ENCODE data around the gene HS6ST2. TPM values are rescaled to one million over a fixed set of nuclear protein-coding genes. Genes with fewer than 3 reads are reported as not detected.

The HS6ST2 gene
- polyA plus RNA-seq, 1 of the 3 experiments (the other 2 are of a cell fraction) = 0.05 TPM

DNA sequence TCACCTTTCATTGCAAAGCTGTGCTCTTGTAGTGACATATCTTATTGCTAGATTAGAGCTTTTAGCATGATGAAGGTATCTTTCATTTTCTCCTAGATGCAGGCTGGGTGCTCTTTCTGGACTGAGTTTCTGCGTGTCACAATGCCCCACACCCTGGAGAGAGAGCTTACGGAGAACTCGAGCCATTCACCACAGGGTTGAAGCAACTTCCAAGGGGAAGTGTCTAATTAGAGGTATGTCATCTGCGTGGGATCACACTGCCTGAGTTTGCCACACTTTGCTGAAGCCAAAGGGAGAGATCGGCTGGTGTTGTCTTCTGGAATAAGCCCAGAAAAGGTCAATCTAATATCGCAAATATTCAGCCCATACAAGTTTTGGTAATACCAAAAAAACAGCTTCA lies 290.3 kb downstream of the HS6ST2 start:
- TF ChIP-seq EP300 (IDR thresholded peaks at IDR 0.05; ENCODE audit: borderline replicate concordance in 1 of 2, low read depth in 1 of 2, low read length in 1 of 2) (no peak), REST (IDR thresholded peaks at IDR 0.05; ENCODE audit: low read depth, low read length) (no peak), MXI1 (IDR thresholded peaks at IDR 0.05; ENCODE audit: low read depth, low read length) (no peak), SIN3A (IDR thresholded peaks at IDR 0.05; ENCODE audit: borderline replicate concordance, low read depth, low read length) (no peak)
- TF ChIP-seq, protein P1, sequence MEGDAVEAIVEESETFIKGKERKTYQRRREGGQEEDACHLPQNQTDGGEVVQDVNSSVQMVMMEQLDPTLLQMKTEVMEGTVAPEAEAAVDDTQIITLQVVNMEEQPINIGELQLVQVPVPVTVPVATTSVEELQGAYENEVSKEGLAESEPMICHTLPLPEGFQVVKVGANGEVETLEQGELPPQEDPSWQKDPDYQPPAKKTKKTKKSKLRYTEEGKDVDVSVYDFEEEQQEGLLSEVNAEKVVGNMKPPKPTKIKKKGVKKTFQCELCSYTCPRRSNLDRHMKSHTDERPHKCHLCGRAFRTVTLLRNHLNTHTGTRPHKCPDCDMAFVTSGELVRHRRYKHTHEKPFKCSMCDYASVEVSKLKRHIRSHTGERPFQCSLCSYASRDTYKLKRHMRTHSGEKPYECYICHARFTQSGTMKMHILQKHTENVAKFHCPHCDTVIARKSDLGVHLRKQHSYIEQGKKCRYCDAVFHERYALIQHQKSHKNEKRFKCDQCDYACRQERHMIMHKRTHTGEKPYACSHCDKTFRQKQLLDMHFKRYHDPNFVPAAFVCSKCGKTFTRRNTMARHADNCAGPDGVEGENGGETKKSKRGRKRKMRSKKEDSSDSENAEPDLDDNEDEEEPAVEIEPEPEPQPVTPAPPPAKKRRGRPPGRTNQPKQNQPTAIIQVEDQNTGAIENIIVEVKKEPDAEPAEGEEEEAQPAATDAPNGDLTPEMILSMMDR (IDR thresholded peaks at IDR 0.05) = no peak
- TF ChIP-seq, protein P2, sequence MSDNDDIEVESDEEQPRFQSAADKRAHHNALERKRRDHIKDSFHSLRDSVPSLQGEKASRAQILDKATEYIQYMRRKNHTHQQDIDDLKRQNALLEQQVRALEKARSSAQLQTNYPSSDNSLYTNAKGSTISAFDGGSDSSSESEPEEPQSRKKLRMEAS (IDR thresholded peaks at IDR 0.05; ENCODE audit: low read depth) = no peak
- Histone ChIP-seq H3K4me1 (ENCODE audit: control insufficient read depth in 1 of 2, insufficient read depth in 2 of 2, low read depth in 1 of 2, low read length in 1 of 2) (no peaks in the 10 kb centered on the region), H3K36me3 (replicated peaks in 1 of 2; ENCODE audit: control insufficient read depth in 1 of 2, insufficient read depth in 2 of 2, low read length in 1 of 2) (no peaks in the 10 kb centered on the region), H3K9ac (no peak overlapping the region), H3F3A (replicated peaks; ENCODE audit: insufficient read depth) (no peaks in the 10 kb centered on the region), H3K4me2 (no peak overlapping the region), H3K27ac (ENCODE audit: low read depth in 2 of 2, low read length in 1 of 2) (no peak overlapping the region), H3K9me2 (no peaks in the 10 kb centered on the region), H3K27me3 (ENCODE audit: insufficient read depth) (no peaks in the 10 kb centered on the region; the same call in 1 of the 2 replicates), H3K79me2 (ENCODE audit: insufficient read depth) (no peaks in the 10 kb centered on the region), H3K9me3 (no peaks in the 10 kb centered on the region), H3K4me3 (ENCODE audit: low read depth in 2 of 2, low read length in 1 of 2) (no peak overlapping the region), H4K20me1 (ENCODE audit: insufficient read depth) (no peaks in the 10 kb centered on the region), H2AFZ (ENCODE audit: low read depth) (no peak overlapping the region)
- WGBS (ENCODE audit: low lambda C conversion rate) = 40% methylated on average over 6 of the region's 6 CpGs
- CTCF ChIA-PET = interaction anchor here (1.0 kb wide), 1 partner anchor 55 kb away, joined by 4 read pairs; no protein-coding TSS in a partner anchor
- POLR2A ChIA-PET = interaction anchor here (0.7 kb wide), 1 partner anchor 180 kb away, joined by 3 read pairs; no protein-coding TSS in a partner anchor
- no peak for DNase-seq

DNA sequence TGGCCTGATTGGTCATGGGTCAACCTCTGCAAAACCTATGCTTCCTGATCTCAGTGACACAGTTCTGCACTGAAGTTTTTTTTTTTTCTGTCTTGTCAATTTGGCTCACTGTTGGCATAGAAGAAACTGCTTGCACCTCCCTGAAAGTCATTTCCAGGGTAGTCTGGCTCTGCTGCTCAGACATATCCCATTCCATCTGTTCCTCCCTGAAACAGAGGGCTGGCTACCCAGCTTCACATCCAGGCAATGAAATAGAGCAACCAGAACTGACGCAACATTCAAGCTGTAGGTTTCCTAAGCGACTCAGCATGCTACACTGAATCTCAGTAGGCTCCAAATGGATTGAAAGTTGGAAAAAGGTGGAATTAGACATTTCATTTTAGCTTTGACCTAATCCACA lies 292.8 kb downstream of the HS6ST2 start:
- Histone ChIP-seq H3K4me3 (ENCODE audit: low read depth in 2 of 2, low read length in 1 of 2) (no peak overlapping the region), H3K79me2 (ENCODE audit: insufficient read depth) (no peaks in the 10 kb centered on the region), H3K27ac (ENCODE audit: low read depth in 2 of 2, low read length in 1 of 2) (no peak overlapping the region), H3K9ac (no peak overlapping the region), H2AFZ (ENCODE audit: low read depth) (no peak overlapping the region), H4K20me1 (ENCODE audit: insufficient read depth) (no peaks in the 10 kb centered on the region), H3K9me2 (no peaks in the 10 kb centered on the region), H3K36me3 (replicated peaks in 1 of 2; ENCODE audit: control insufficient read depth in 1 of 2, insufficient read depth in 2 of 2, low read length in 1 of 2) (no peaks in the 10 kb centered on the region), H3F3A (replicated peaks; ENCODE audit: insufficient read depth) (no peaks in the 10 kb centered on the region), H3K9me3 (no peaks in the 10 kb centered on the region), H3K4me2 (no peak overlapping the region), H3K4me1 (ENCODE audit: control insufficient read depth in 1 of 2, insufficient read depth in 2 of 2, low read depth in 1 of 2, low read length in 1 of 2) (no peaks in the 10 kb centered on the region), H3K27me3 (ENCODE audit: insufficient read depth) (no peaks in the 10 kb centered on the region; the same call in 1 of the 2 replicates)
- POLR2A ChIA-PET = no interaction called here
- TF ChIP-seq YY1 (IDR thresholded peaks at IDR 0.05; ENCODE audit: low read depth) = no peak
- TF ChIP-seq RXRA (IDR thresholded peaks at IDR 0.05; ENCODE audit: borderline replicate concordance, low read depth) = no peak
- TF ChIP-seq RCOR1 (IDR thresholded peaks at IDR 0.05; ENCODE audit: low read length) = no peak
- no peak for TF ChIP-seq FOSL2 (IDR thresholded peaks at IDR 0.05; ENCODE audit: borderline replicate concordance, low read depth)
- TF ChIP-seq MXI1 (IDR thresholded peaks at IDR 0.05; ENCODE audit: low read depth, low read length) = no peak
- no peak for TF ChIP-seq REST (IDR thresholded peaks at IDR 0.05; ENCODE audit: low read depth, low read length)
- TF ChIP-seq MEF2A (IDR thresholded peaks at IDR 0.05; ENCODE audit: borderline replicate concordance, low read depth) = no peak
- no peak for TF ChIP-seq FOXM1 (IDR thresholded peaks at IDR 0.05; ENCODE audit: low read depth)
- TF ChIP-seq, protein P2 (IDR thresholded peaks at IDR 0.05; ENCODE audit: low read depth) = no peak
- WGBS (ENCODE audit: low lambda C conversion rate) = 18% methylated on average over 2 of the region's 2 CpGs
- CTCF ChIA-PET = no interaction called here
- no peak for DNase-seq

Data from SK-N-SH (cell line).